Measurements from ENCODE around the gene PPP2R5D.

DNA sequence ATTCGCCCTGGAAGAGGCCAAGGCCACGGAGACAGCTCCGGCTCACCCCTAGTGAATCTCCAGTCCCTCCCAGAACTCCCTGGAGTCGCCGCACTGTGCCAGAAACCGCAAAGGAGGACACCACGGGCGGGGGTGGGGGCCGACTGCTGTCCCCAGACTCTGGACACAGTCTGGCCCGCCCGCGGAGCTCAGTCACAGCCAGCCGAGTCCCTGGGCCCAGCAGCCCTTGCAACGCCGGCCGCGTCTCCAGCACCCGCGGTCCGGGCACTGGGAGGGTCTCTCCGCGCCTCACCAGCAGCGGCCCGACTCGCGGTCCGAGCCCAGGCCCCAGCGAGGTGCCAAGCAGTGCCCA, 5.9 kb upstream of the PPP2R5D start:
- no peak for TF ChIP-seq CTCF (conservative IDR thresholded peaks at IDR 0.05; ENCODE audit: low read length)
- TF ChIP-seq EZH2phosphoT487 (IDR thresholded peaks at IDR 0.05; ENCODE audit: borderline replicate concordance), result no peak
